Prostate gland (tissue), 2 donors: ENCODE data around the gene PICALM. TPM values are rescaled to one million over a fixed set of nuclear protein-coding genes. Genes with fewer than 3 reads are reported as not detected.
"Not testable (repeated sequence)": the region's sequence is repeated elsewhere in the genome, so short reads cannot be mapped to it uniquely, and the experiment has no call there.

Source experiments
- DNase-seq: peaks from one replicate; pipeline ENCODE4 v3.0.0-alpha.2; 2019; ENCODE audit warnings: low spot score
- H3K27ac ChIP-seq, 2 donors: fragments of 200-600 bp; sonication (generic); 2 replicates each; pipeline ENCODE4 v1.5.1; 2017 to 2019
- H3K27me3 ChIP-seq: fragments of 200-600 bp; sonication (generic); replicated peaks from 2 replicates; pipeline ENCODE4 v1.5.1; 2019; ENCODE audit not compliant: insufficient read depth
- H3K36me3 ChIP-seq, 2 donors: fragments of 200-600 bp; sonication (generic); 1 replicate in 1 of 2; 2 replicates in 1 of 2; pipeline versions ENCODE4 v1.5.1 to v1.8.1; 2017 to 2019
- H3K4me1 ChIP-seq: fragments of 200-600 bp; sonication (generic); replicated peaks from 2 replicates; pipeline ENCODE4 v1.5.1; 2019
- H3K4me3 ChIP-seq, 2 donors: fragments of 200-600 bp; sonication (generic); 2 replicates each; pipeline ENCODE4 v1.5.1; 2017 to 2019
- H3K9me3 ChIP-seq: fragments of 200-600 bp; sonication (generic); 2 replicates; pipeline ENCODE4 v1.5.1; 2017
- POLR2A ChIP-seq: fragments of 450-650 bp; IDR thresholded peaks from one replicate; pipeline ENCODE4 v1.6.1; 2016; ENCODE audit warnings: antibody characterized with exemption, mild to moderate bottlenecking
- POLR2AphosphoS5 ChIP-seq: sonication (generic); formaldehyde crosslinking; IDR thresholded peaks from one replicate; pipeline ENCODE4 v1.6.1; 2017; ENCODE audit warnings: antibody characterized with exemption
- WGBS: methylation state at CpG from one replicate; pipeline ENCODE4 v1.1.5; 2018; 5-methylcytosine and 5-hydroxymethylcytosine counted together
- intact Hi-C: fragments of 100-400 bp; cut with DNase I; formaldehyde crosslinking; loops from one replicate; pipeline ENCODE4 v1.14.2; 2022
- total RNA-seq, 2 donors: library from RNA; depleted of rRNA; stranded (reverse); fragments of >200 nt; gene quantifications; one replicate each; pipeline ENCODE4 v1.1.0, GENCODE V29; 2016
- TF ChIP-seq, protein P1 (sequence below), 4 experiments: fragments of 200-600 bp in 2 of 4; fragments of 450-650 bp in 2 of 4; sonication (generic) in 2 of 4; IDR thresholded peaks; 1 replicate in 3 of 4; 2 replicates in 1 of 4; pipeline ENCODE4 v1.5.1; 2016 to 2019; ENCODE audit warnings: antibody characterized with exemption in 4 of 4, mild to moderate bottlenecking in 2 of 4, moderate library complexity in 2 of 4

Gene PICALM
- total RNA-seq, 2 donors from 2014 or later = 144 to 206 TPM

DNA sequence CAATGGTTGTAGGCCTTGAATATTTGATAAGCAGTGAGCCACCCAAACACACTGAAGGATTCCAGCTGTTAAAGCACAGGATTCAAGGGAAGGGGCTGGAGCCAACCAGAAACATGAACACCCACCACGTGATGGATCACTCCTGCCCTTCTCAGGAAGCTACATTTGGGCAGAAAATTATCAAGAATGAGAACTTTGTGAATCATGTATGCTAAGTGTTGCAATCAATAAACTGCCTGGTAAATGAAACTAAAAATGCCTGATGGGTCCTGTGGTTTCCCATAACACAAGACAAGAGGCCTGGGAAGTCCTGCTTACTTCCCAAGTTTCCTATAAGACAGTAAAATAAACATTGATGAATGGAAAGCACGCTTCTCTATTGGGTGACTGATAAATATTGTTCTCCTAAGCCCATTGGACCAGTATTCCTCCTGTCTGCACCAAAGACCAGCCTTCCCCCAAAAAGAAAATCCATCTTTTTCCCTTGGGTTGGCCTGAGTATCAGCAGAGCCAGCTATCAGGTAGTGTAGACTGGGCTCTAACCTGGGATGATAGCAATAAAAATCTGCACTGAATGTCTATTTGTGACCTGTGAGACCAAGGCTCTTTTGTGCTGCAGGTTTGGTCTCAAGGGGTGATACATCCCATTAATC lies 115.3 kb downstream of the PICALM start:
- Histone ChIP-seq H3K4me1 (no peaks in the 10 kb centered on the region), H3K27ac (no peak overlapping the region), H3K4me3 (no peak overlapping the region), H3K36me3 (peaks cover 0 to 5% of the 10 kb centered on the region in 2 donors), H3K9me3 (no peaks in the 10 kb centered on the region), H3K27me3 (no peaks in the 10 kb centered on the region)
- WGBS = 38% methylated on average over 2 of the region's 2 CpGs
- TF ChIP-seq, protein P1, sequence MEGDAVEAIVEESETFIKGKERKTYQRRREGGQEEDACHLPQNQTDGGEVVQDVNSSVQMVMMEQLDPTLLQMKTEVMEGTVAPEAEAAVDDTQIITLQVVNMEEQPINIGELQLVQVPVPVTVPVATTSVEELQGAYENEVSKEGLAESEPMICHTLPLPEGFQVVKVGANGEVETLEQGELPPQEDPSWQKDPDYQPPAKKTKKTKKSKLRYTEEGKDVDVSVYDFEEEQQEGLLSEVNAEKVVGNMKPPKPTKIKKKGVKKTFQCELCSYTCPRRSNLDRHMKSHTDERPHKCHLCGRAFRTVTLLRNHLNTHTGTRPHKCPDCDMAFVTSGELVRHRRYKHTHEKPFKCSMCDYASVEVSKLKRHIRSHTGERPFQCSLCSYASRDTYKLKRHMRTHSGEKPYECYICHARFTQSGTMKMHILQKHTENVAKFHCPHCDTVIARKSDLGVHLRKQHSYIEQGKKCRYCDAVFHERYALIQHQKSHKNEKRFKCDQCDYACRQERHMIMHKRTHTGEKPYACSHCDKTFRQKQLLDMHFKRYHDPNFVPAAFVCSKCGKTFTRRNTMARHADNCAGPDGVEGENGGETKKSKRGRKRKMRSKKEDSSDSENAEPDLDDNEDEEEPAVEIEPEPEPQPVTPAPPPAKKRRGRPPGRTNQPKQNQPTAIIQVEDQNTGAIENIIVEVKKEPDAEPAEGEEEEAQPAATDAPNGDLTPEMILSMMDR (IDR thresholded peaks at IDR 0.05) = no peak
- TF ChIP-seq POLR2A = no peak
- TF ChIP-seq POLR2AphosphoS5 = no peak
- no peak for DNase-seq
- intact Hi-C loops = no loop called here

DNA sequence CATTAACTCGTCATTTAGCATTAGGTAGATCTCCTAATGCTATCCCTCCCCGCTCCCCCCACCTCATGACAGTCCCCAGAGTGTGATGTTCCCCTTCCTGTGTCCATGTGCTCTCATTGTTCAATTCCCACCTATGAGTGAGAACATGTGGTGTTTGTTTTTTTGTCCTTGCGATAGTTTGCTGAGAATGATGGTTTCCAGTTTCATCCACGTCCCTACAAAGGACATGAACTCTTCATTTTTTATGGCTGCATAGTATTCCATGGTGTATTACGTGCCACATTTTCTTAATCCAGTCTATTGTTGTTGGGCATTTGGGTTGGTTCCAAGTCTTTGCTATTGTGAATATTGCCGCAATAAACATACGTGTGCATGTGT lies 116.8 kb downstream of the PICALM start:
- H3K4me3 ChIP-seq, intact Hi-C loops, H3K27me3 ChIP-seq, H3K4me1 ChIP-seq, DNase-seq, H3K36me3 ChIP-seq, H3K27ac ChIP-seq, H3K9me3 ChIP-seq: not testable (repeated sequence)
- 87% methylated on average over 7 of the region's 7 CpGs for WGBS

DNA sequence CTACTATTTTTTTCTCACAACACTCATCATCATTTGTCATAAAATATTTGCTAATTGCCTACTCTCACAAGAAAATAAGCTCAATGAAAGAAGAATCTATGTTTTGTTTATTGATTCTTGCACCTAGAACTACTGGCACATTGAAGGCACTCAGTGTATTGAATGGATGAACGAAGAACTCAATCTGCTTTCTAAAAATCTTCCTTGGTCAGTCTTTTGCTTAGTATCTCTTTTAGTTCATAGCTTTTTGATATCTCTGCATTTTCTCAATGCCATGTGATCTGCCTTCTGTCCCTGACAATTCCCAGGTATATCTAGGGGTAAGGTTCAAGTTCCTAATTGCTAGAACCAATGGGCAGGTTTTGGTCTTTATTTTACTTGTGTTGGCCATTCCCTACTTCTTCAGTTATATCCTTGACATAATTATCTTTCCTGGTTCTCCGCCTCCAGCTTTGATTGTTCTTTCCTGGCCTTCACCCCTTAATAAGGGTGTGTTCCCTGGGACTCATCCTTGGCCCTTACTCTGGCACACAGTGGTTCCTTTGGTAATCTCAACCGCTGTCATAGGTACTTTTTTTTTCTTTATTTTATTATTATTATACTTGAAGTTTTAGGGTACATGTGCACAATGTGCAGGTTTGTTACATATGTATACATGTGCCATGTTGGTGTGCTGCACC lies 117.3 kb downstream of the PICALM start:
- DNase-seq = no peak
- no peaks in the 10 kb centered on the region for H3K9me3 ChIP-seq
- no peaks in the 10 kb centered on the region for H3K4me1 ChIP-seq
- peaks cover 0 to 3% of the 10 kb centered on the region in 2 donors for H3K36me3 ChIP-seq
- no peak overlapping the region for H3K27ac ChIP-seq
- 97% methylated on average over 3 of the region's 3 CpGs for WGBS
- TF ChIP-seq POLR2A = no peak
- TF ChIP-seq, protein P1 (IDR thresholded peaks at IDR 0.05) = no peak
- TF ChIP-seq POLR2AphosphoS5 = no peak
- intact Hi-C loops = no loop called here
- H3K27me3 ChIP-seq = no peaks in the 10 kb centered on the region
- H3K4me3 ChIP-seq = no peak overlapping the region

DNA sequence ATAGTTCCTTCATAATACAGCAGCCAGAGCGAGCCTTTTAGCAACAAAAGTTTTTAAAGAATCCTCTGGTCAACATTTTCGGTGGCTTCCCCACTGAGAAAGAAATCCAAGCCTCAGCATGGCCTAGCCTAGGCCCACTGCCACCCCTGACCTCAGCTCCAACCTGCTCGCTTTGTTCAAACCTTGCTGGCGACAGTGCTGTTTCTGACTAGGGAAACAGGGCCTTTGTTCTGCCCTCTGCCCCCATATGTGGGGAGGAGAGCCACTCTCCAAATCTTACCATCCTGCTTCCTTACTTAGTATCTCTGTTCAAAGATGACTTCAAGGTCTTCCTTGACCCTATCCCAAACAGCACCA lies 117.9 kb downstream of the PICALM start:
- Histone ChIP-seq H3K4me3 (no peak overlapping the region), H3K9me3 (no peaks in the 10 kb centered on the region), H3K27me3 (no peaks in the 10 kb centered on the region), H3K27ac (no peak overlapping the region), H3K4me1 (no peaks in the 10 kb centered on the region), H3K36me3 (no peaks in the 10 kb centered on the region)
- intact Hi-C loops = no loop called here
- WGBS = 93% methylated on average over 4 of the region's 4 CpGs
- TF ChIP-seq POLR2AphosphoS5 = no peak
- TF ChIP-seq, protein P1 (IDR thresholded peaks at IDR 0.05) = no peak
- no peak for TF ChIP-seq POLR2A
- no peak for DNase-seq

DNA sequence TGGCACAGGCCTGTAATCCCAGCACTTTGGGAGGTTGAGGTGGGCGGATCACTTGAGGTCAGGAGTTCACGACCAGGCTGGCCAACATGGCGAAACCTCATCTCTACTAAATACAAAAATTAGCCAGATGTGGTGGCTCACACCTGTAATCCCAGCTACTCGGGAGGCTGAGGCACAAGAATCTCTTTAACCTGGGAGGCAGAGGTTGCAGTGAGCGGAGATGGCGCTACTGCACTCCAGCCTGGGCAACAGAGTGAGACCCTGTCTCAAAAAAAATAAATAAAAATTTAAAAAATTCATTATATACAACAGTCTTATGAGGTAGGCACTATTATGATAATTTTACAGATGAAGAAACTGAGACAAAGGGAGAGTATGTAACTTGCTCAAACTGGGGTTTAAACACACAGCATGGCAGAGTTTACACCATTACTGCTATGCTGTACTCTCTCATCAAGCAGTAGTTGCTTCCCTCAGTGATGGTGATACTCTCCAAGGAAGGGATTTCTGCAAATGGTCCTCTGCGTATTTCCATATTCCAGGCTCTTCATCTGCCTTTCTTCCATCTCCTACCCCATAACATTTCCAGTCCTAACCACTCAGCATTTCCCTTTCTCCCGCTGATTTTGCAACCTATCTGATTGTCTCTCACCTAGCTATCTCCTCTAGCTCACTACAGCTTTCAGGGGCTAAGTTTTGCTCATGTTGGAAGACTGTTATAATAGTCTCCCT lies 118.4 kb downstream of the PICALM start:
- WGBS = 96% methylated on average over 8 of the region's 8 CpGs
- Histone ChIP-seq H3K4me1 (no peaks in the 10 kb centered on the region), H3K4me3 (no peak overlapping the region), H3K27ac (no peak overlapping the region), H3K27me3 (no peaks in the 10 kb centered on the region), H3K36me3 (no peaks in the 10 kb centered on the region), H3K9me3 (no peaks in the 10 kb centered on the region)
- intact Hi-C loops = no loop called here
- DNase-seq = no peak
- TF ChIP-seq, protein P1 (IDR thresholded peaks at IDR 0.05) = no peak
- TF ChIP-seq POLR2AphosphoS5 (no peak), POLR2A (no peak)
